ENCODE results near the gene RAB11B. TPM values are rescaled to one million over a fixed set of nuclear protein-coding genes. Genes with fewer than 3 reads are reported as not detected.
"Not testable (repeated sequence)": the region's sequence is repeated elsewhere in the genome, so short reads cannot be mapped to it uniquely, and the experiment has no call there.

Gene RAB11B
- total RNA-seq, 1 experiment from 2014 or later, result 11.7 TPM

DNA sequence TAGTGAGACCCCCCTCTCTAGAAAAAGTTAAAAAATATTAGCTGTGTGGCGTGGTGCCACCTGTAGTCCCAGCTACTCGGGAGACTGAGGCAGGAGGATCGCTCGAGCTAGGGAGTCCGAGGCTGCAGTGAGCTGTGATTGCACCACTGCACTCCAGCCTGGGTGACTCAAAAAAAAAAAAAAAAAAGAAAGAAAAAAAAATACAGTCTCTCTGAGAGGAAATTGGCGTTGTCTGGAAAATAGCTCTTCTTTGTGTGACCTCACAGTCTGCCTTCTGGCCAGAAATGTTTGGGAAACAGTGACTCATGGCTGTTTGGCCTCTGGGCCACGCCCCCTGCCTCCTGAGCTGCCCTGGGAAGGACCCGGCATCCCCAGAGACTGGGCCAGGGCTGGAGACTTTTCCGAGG lies 33.7 kb downstream of the RAB11B start:
- DNase-seq (ENCODE audit: extremely low read depth, low read depth), result peak; percentile 77

- not testable (repeated sequence) for DNase-seq (ENCODE audit: extremely low read depth, low read depth)
Measured at GRCh38 chr19:8425331-8425730, 35.2 kb downstream of the RAB11B start.

DNA sequence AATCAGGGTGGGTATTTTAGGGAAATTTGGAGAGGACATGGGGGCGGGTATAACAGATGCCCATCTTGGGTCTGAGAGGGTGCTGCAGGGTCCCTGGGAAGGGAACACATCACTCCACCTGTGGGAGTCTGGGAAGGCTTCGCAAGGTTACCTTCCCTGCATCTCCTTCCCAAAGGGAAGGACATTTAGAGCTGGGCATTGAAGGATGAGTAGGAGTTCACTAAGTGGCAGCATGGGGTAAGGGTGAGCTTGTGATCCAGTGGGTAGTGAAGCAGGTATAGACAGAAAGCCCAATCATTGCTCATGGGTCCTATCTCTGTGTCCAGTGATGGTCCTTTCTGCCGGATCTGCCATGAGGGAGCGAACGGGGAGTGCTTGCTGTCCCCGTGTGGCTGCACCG lies 36.1 kb downstream of the RAB11B start:
- no peak for DNase-seq (ENCODE audit: extremely low read depth, low read depth)

DNA sequence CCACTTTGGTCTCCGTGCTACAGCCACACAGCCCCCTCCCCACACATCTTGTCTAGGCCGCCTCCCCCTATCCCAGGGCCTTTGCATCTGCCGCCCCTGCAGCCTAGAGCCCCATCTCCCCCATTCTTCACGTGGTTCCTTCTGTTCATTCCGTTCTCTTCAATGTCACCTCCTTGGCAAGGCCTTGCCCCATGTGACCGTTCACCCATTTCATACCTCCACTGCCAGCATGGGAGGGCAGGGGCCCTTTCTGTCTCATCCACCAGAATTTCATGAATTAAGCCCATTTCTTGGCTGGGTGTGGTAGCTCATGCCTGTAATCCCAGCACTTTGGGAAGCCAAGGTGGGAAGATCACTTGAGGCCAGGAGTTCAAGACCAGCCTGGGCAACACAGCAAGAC lies 38.9 kb downstream of the RAB11B start:
- DNase-seq (ENCODE audit: extremely low read depth, low read depth), result no peak

- DNase-seq (ENCODE audit: extremely low read depth, low read depth), result no peak
Measured at GRCh38 chr19:8429826-8430225, 39.7 kb downstream of the RAB11B start.

DNA sequence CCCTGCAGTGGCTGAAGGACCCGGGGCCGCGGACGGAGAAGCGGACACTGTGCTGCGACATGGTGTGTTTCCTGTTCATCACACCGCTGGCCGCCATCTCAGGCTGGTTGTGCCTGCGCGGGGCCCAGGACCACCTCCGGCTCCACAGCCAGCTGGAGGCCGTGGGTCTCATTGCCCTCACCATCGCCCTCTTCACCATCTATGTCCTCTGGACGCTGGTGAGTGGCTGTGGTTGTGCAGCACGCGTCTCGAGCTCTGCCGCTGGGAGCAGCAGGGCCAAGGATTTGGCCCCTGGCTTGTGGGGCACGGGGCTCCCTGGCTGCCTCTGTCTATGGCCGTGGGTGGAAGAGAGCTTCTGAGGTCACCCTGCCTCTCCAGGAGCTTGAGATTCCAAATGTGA lies 40.5 kb downstream of the RAB11B start:
- DNase-seq (ENCODE audit: extremely low read depth, low read depth), result no peak

DNA sequence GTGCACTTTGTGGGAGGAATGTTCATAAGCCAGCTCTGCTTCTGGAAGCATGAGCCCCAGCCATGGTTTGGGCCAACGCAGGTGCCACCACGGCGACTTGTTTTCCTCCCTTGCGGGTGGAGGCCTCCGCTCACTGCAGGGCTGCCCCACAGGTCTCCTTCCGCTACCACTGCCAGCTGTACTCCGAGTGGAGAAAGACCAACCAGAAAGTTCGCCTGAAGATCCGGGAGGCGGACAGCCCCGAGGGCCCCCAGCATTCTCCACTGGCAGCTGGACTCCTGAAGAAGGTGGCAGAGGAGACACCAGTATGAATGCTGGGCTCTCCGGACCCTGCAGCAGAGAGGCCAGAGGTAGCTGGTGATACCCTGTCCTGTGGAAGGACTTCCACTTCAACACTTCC lies 48.1 kb downstream of the RAB11B start:
- DNase-seq (ENCODE audit: extremely low read depth, low read depth), result no peak

DNA sequence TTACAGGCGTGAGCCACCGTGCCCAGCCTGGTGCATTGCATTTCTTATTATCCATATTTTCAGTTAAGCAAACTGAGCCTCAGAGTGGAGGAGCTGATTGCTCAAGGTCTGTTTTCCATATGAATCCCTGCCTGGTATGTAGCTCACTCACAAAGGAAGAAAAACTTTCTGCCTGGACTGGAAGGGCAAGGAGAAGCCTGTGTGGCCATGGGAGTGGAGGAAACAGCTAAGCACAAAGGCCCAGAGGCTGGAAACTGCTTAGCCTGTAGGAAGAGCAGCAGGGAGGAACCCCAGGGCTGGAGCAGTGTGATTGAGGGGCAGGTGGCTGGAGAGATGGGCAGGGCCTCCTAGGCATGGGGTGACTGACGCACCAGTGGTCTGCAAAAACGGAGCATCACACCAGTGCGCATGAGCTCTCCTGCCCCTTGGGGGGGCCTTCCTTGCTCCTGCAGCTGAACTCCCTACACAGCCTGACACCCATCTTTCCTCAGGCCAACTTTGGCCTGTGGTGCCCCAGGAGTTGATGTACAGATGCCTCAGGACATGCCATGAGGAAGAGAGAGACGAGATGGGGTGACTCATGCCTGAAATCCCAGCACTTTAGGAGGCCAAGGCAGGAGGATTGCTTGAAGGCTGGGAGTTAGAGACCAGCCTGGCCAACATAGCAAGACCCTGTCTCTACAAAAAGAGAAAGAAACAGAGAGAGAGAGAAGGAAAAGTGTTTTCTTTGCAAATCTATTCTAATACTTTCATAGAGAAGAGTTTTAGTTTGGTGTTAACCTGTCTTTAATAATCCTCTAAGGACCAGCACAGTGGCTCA lies 51.8 kb downstream of the RAB11B start:
- no peak for DNase-seq (ENCODE audit: extremely low read depth, low read depth)

DNA sequence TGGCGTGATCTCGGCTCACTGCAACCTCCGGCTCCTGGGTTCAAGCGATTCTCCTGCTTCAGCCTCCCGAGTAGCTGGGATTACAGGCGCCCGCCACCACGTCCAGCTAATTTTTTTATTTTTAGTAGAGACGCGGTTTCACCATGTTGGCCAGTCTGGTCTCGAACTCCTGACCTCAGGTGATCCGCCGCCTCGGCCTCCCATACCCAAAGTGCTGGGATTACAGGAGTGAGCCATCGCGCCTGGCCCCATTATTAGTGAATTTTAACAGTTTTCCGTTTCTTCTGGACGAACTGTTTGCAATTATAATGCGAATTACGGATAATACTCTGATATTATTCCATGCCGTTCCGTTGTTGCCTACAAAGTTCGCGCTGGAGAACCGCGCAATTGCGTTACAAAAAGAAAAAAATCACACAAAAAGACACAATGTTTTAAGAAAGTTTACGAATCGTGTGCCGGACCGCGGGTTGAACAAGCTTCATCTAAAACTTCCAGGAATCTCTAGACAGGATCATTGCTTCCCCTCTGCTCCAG lies 54.0 kb downstream of the RAB11B start:
- not testable (repeated sequence) for DNase-seq (ENCODE audit: extremely low read depth, low read depth)

DNA sequence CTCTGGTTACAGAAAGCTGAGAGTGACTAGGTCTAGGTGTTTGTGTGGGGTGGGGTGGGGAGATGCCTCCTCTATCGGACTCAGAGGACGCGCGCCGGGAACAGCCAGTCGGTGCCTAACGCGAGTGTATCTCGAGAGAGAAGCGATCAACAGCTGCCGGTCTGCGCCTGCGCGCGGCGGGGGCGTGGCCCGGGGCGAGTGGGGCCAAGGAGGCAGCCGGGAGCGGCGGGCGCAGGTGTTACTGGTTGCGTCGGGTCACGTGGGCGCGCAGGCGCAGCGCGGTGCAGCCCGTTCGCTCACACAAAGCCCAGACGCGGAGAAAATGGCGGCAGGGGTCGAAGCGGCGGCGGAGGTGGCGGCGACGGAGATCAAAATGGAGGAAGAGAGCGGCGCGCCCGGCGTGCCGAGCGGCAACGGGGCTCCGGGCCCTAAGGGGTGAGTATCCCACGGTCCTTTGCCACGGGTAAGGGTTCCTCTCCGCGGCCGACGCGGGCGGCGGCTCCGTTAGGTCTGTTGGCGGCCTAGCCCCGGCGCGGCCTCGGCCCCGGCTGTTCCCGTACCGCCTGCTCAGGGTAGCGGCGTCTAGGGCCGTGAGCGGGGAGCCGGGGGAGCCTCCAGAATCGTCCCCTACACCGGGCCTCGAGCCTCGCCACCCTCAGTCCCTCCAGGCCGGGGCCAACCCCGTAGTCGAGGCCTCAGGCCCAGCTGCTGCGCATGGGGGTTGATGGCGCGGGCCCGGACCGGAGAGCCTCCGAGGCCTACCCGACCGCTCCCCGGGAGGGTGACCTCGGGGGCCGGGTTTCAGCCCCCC lies 54.7 kb downstream of the RAB11B start, which contains the start of gene HNRNPM:
TSS of gene HNRNPM (plus strand) at position 299 of the 811 bp plus-strand sequence. CDS start at position 323, 24 bp downstream.
- DNase-seq (ENCODE audit: extremely low read depth, low read depth), result peak; percentile 94

- no peak for DNase-seq (ENCODE audit: extremely low read depth, low read depth)
Measured at GRCh38 chr19:8445488-8446001, 55.4 kb downstream of the RAB11B start.

DNA sequence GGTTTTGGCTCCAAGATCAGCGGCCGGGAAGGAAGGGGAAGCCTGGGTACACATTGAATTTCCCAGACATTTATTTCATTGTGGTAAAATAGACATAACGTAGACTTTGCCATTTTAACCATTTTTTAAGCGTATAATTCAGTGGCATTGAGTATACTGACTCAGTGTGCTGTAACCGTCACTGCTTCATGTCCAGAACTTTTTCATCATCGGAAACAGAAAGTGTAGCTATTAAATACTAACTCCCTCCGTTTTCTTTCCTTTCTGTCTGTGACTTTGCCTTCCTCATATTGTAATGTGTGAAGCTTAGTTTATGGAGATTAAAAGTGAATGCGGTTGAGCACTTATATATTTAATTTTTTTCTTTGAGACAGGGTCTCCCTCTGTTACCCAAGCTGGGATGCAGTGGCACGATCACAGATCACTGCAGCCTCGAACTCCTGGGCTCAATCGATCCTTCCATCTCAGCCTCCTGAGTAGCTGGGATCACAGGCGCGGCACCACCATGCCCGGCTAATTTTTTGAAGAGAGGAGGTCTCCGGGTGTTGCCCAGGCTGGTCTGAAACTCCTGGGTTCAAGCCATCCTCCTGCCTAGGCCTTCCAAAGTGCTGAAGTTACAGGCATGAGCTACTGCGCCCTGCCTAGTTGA lies 56.0 kb downstream of the RAB11B start:
- DNase-seq (ENCODE audit: extremely low read depth, low read depth), result no peak

- DNase-seq (ENCODE audit: extremely low read depth, low read depth), result no peak
Measured at GRCh38 chr19:8449830-8450229, 59.7 kb downstream of the RAB11B start.

GRCh38 chr19:8451377-8451776 lies 61.2 kb downstream of the RAB11B start:
- DNase-seq (ENCODE audit: extremely low read depth, low read depth), result no peak

GRCh38 chr19:8451885-8452284 lies 61.7 kb downstream of the RAB11B start:
- DNase-seq (ENCODE audit: extremely low read depth, low read depth), result no peak

DNA sequence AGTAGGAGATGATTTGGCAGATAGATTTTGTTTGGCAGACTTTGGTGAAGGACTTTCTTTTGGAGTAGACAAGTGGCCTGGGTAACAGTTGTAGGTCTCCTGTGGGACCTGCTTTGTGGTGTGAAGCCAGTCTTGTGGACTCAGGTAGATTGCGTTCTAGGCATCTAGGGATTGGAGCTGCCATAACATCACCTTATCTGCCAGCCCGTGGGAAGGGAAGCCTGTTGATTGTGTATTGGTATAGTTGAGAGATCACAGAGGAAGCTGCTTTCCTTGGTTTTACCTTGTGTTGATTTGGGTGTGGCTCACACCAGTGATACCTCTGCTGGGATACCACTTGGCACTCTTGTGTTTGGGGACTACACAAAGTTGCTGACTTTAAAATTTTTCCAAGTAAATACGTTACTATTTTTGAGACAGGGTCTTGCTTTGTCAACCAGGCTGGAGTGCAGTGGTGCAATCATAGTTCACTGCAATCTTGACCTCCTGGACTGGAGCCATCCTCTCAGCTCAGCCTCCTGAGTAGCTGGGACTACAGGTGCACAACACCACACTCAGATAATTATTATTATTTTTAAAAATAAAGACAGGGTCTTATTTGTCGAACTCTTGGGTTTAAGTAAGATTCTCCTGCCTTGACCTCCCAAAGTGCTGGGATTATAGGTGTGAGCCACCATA lies 62.4 kb downstream of the RAB11B start:
- no peak for DNase-seq (ENCODE audit: extremely low read depth, low read depth)

GRCh38 chr19:8453616-8454015 lies 63.5 kb downstream of the RAB11B start:
- no peak for DNase-seq (ENCODE audit: extremely low read depth, low read depth)
